ENCODE results near the gene TNIK.
"Not testable (repeated sequence)": the region's sequence is repeated elsewhere in the genome, so short reads cannot be mapped to it uniquely, and the experiment has no call there.

TNIK gene

DNA sequence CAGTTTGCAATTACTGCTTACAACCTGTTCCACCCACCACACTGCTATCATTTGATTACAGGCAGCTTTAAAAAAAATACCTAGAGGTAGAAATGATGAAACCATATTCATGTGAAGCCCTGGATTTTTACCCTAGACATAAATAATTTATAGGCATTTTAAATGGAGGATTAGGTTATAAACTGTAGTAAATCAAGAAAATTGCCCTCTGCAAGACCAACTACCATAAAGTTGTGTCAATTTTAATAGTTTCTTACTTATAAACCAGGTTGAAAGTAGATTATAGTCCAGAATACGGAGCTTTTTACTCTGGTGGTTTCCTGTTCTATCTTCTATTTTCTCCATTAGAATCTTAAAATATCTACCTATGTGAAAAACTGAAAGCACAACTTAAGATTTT, 13.9 kb downstream of the TNIK start:
- no peak for DNase-seq (ENCODE audit: low read depth in 2 of 2)

DNA sequence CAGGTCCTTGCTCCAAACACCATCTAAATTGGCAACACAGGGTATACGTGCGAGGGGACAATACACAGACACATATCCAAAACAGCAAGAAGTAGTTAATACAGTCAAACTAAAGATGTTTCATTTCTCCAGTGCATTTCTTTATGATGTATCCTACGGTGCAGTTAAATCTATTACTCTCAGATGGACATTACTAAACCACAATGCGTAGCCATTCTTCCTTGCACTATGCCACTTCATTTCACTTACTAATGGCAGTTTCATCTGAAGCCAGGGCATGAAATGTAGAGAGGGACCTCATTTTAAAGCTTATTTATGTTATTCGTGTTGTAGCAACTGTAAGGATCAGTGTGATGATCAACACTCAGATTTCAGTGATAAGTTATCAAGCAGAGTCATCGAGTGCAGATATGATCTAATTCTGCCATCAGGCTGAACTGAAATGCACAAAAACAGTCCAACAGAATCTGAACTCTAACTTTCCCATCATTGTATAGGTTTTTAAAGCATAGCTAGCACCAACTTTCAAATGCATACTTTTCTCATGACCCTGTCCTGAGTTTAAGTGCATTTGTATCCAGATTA, 14.5 kb downstream of the TNIK start:
- no peak for DNase-seq (ENCODE audit: low read depth in 2 of 2)

DNA sequence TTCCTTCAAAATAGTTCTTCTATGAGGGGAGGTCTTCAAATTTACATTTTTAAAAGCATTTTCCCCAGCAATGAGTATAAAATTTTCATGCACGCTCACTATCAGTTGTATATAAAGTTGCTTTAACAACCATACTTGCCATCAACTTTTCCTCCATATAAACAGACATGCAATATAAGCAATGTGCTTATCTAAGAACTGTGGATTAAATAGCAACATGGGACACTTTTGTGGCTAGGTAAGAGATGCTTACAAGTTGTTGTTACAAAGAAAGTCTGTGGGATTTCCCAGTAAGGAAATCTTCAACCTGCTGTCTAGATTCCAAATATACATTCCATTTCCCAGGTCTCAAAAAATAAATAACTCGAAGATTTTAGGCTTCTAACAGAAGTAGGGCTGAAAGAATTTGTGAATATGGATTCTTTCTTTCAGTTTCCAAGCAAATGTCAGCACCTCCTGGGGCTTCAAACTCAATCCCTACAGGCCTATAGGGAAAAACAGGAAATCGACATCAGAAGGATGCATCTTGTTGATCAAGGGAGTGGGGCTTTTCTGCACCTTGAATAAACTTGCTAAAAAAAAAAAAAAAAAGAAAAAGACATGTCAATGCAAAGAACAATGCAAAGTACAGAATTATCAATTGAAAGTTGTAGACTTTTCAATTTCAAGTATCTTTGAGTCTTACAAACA, 16.1 kb downstream of the TNIK start:
- no peak for DNase-seq (ENCODE audit: low read depth in 2 of 2)

DNA sequence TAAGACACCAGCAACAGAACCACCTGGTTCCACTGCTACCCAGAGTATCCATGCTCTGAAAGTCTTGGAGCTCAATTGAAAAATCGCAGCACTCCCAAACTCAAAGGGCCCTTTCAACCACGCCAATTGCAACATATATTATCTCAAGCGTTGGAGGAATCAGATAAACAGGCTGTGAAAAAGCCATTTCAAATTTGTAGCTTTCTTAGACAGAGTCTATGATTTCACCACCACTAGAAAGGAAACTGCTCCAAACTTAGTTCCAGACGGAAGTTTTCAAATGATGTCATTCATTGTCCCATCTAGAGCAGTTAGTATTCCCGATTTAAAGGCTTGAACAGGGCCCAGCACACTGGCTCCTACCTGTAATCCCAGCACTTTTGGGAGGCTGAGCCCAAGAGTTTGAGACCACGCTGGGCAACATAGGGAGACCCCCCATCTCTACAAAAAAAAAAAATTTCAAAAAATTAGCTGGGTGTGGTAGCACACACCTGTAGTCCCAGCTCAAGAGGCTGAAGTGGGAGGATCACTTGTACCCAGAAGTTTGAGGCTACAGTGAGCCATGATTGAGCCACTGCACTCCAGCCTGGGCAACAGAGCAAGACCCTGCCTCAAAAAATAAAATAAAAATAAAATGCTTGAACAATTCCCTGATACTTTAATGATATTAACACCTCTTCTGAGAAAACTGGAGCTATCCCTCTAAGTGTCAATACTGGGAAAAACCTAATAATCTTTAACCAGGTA, 16.8 kb downstream of the TNIK start:
- no peak for DNase-seq (ENCODE audit: low read depth in 2 of 2)

DNA sequence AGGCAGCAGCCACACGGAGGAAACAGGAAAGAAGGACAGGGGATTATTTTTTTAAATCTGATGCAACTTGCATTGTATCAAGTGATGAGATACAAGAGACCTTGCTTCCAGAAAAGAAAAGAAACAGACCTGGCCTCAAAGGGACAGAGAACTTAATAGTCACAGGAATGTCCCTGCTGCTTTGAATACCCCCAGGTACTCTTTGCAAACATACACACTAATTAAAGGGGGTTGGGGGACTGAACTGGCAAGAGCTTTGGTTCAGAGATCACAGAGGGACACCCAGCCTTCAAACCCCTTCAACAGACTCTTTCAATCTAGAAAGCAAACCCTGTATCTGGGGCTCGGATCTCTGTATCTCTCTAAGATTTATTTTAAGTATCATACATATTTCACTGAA, 18.0 kb downstream of the TNIK start:
- no peak for DNase-seq (ENCODE audit: low read depth in 2 of 2)

DNA sequence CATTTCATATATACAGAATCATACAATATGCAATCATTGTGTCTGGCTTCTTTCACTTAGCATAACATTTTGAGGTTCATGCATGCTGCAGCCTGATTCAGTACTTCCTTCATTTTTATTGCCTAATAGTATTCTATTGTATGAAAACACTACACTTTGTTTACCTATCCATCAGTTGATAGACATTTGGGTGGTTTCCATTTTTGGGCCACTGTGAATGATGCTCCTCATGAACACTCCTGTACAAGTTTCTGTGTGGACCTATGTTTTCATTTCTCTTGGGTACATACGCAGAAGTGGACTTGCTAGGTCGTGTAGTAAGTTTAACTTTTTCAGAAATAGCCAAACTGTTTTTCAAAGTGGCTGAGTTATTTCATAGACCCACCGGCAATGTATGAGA, 18.8 kb downstream of the TNIK start:
- DNase-seq (ENCODE audit: low read depth in 2 of 2), result no peak

DNA sequence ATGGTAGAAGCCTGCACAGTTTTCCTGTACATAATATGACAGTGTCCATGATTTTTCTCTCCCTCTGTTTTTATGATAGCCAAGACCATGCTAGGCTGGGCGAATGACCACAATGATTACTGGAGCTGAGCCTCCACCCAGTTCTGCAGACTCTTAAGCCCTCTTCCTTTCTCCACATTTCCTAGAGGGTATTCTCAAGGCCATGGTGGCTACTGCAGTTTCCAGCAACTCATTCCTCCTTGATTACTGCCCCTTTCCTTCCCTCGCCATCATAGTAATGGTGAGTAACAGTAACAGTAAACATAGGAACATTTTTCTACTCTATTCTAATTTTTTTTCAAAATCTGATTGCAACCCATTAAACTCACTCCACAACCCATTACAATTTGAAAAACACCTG, 20.2 kb downstream of the TNIK start:
- no peak for DNase-seq (ENCODE audit: low read depth in 2 of 2)

DNA sequence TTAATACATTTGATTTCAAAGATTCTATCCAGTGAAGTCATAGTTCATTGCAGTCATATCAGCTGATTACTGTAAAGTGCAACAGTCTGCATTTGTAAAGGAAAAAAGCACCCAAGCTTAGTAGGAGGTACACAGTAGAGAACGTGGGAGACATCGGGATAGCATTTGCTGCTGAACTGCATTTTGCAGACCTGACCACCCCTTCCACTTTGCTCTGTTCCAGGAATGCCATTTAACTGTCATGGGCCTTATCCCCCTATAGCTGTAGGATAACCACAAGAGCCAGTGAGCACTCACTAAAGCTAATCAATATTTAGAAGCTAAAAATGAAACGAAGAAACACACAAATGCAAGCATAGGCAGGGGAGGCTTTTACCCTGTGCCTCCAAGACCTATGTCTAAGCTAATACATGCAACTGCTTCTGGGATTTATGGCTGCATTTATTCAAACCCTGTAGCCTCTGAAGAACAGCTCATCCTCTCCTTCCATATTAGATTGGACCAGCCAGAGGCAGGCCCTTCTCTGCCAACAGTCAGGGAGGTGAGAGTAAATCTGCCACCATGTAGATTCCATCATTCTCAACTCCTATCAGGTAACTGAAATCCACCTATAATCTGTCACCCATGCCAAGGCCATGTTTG, 23.0 kb downstream of the TNIK start:
- DNase-seq (ENCODE audit: low read depth in 2 of 2), result no peak

DNA sequence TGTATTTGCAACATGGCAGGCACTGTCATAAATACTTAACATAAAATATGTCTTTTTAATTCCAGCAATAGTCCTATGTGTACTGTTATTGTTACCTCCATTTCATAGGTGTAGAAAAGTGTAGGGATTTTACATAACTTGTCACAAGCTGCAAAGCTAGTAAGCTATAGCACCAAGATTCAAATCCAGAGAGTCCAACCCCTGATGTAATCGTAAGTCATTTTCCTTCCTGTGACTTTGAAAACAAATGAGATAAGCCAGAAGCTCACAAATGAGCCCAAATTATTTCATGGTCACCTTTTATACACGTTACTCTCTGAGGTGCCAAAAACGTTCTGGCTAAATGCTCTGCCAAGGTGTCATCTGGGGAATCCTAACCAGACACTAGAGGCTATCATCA, 23.8 kb downstream of the TNIK start:
- no peak for DNase-seq (ENCODE audit: low read depth in 2 of 2)

DNA sequence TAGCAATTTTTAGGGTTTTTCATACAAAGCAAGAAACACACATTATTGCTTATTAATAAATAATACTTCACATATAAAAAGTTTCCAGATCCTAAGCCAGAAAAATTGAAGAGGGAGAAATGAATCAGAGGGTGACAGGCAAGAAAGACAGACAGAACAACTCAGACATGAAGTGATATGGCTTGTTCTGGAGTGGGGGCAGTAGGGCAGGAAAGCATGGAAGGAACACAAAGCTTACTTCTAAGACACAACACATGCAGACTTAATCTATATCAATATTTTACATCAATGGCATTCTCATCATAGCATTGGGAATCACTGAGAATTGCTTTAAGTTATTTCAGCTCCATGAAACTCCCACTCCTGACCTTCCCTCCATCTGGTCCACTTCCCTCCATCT, 24.4 kb downstream of the TNIK start:
- DNase-seq (ENCODE audit: low read depth in 2 of 2), result no peak

DNA sequence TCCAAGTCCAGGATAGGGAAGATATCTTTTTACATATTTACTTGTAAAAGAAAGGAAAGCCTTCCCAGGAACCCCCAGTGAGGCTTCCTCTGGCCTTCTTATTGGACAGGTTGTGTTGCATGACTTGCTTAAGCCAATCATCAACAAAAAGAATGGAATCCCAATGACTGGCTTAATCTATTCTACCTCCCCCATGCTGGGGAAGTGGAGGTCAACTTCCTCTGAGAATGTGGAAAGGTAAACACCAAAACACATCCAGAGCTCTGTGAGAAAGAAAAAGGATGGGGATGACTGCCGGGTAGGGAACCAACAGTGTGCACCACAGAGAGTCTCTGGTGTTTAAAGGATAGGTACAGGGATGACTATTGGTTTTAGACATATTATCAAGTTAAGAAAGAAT, 25.1 kb downstream of the TNIK start:
- DNase-seq (ENCODE audit: low read depth in 2 of 2), result no peak

DNA sequence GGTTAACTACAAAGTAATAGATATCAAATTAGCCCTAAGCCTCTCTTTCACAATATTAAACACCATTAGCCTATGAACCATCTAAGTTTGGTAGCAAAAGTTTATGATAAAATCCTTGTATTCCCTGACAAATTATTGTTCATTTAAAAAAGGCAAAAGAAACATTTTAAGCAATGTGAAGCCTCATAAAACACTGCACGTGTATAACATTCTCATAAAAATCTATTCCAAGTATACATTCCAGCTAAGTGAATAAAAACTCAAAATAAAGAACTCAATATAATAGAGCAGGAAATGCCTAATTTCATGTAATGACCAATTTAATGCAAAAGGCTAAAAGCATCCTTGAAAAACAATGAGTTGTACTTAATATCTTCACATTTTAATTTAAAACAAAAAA, 27.7 kb downstream of the TNIK start:
- no peak for DNase-seq (ENCODE audit: low read depth in 2 of 2)

DNA sequence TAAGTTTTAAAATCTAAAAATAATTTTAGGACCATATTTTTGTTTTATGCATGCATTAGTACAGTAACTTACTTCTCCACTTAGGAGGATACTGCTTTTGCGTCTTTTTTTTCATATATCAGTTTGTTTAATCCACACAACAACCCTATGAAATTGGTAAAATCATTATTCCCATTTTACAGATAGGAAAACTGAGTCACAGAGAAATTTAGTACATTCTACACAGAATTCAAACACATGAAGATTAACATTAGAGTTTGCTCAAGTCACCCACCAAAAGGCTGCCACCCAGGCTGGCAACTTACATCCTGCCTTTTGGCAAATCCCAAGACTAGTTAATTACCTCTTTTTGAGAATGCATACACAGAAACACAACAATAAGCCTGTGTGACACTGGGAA, 28.7 kb downstream of the TNIK start:
- no peak for DNase-seq (ENCODE audit: low read depth in 2 of 2)

DNA sequence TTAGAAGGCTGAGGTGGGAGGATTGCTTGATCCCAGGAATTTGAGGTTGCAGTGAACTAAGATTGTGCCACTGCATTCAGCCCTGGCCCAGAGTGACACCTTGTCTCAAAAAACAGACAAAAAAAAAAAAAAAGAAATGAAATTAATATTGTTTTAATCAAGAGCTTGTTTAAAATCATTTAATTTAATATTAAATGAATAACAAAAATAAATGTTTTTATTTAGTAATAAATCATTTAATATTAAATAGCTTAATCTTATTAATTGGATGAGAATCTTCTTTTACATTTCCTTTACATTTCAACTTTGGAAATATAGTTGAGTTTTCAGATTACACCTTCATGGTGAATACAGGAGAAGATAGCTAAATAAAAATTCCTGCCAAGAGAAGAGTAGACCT, 29.7 kb downstream of the TNIK start:
- DNase-seq (ENCODE audit: low read depth in 2 of 2), result no peak

DNA sequence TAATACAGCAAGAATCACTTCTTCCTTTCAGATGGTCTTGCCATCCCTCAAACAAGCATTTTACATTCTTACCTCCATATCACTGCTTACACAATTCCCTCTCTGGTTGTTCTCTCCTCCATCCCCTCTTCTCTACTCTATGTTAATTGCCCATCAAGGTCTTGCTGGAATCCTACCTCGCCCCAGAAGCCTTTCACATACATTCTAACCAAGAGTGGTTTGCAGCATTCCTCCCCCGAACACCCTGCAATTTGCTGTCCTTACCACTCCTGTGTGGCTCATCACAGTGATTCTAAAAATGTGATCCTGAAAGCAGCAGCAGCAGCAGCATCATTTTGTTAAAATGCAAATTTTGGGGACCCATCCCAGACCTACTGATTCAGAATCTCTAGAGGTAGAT, 30.6 kb downstream of the TNIK start:
- no peak for DNase-seq (ENCODE audit: low read depth in 2 of 2)

DNA sequence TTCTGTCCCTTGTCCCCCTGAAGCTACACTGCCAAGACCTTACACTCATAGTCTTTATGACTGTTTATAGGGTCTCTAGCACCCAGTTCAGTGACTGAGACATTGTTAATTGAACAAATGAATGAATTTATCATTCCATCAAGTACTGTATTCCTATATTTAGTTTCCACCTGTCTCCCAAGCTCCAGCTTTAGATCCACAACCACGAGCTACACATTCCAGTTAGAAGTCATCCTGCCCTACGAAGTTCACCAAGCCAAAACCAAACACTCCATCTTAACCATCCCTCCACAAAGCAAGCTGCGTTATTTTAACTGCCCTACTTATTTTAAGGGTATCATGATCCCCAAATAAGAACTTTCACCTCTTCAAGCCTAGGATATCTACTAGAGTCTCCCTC, 31.3 kb downstream of the TNIK start:
- no peak for DNase-seq (ENCODE audit: low read depth in 2 of 2)

DNA sequence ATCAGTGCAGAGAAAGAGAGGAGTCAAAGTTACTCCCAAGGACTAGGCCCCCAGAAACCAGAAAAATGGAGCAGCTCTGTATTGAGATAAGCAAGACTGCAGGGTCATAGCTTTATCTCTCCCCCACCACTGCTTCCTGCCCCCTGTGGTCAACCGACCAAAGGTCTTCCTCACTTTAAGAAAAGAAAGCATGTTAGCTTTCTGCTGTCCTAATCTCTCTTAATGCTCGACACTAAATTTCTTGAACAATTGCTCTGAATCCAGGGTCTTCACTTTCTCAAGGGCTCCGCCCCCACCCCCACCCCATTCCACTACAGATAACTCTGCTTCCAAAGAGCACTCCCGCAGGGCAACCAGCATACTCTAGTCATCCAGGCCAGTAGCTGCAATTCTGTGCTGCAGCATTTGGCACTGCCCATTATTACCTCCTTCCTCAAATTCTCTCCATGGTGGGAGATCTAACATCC, 31.9 kb downstream of the TNIK start:
- DNase-seq (ENCODE audit: low read depth in 2 of 2), result no peak

DNA sequence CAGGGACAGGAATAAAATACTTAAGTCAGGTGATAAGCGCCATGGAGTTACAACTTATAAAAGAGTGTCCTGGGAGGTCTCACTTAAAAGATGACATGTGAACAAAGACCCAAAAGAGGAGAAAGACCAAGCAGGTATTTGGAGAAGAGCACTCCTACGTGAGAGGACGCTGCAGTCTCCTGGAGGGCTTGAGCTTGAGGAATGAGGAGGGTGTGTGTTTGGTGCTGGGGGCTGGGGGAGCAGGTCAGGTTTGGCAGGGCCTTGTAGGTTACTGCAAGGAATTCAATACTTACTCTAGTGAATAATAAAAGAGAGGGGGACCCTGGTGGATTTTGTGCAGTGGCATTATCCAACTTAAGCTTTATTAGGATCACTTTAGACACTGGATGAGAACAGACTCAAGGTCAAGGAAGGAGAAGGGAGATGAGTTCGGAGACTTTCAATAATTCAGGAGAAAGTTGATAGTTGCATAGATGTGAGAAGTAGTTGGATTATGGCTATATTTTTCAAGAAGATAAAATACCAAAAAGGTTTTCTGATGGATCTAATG, 32.4 kb downstream of the TNIK start:
- DNase-seq (ENCODE audit: low read depth in 2 of 2), result no peak

DNA sequence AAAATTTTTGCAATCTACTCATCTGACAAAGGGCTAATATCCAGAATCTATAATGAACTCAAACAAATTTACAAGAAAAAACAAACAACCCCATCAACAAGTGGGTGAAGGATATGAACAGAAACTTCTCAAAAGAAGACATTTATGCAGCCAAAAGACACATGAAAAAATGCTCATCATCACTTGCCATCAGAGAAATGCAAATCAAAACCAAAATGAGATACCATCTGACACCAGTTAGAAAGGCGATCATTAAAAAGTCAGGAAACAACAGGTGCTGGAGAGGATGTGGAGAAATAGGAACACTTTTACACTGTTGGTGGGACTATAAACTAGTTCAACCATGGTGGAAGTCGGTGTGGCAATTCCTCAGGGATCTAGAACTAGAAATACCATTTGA, 36.1 kb downstream of the TNIK start:
- DNase-seq (ENCODE audit: low read depth in 2 of 2), result not testable (repeated sequence)

DNA sequence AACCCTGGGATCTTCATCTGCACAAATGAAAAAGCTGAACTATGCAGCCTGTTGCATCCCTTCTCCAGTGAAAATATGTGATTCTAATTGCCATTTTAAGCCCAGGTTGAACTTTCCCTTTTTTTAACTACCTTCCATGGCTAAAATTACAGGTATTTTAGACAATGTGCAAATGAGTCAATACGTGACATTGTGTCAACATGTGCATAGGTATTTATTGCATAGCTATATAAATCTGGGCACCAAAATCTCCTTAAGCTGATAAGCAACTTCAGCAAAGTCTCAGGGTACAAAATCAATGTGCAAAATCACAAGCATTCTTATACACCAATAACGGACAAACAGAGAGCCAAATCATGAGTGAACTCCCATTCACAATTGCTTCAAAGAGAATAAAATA, 37.4 kb downstream of the TNIK start:
- DNase-seq (ENCODE audit: low read depth in 2 of 2), result not testable (repeated sequence)

DNA sequence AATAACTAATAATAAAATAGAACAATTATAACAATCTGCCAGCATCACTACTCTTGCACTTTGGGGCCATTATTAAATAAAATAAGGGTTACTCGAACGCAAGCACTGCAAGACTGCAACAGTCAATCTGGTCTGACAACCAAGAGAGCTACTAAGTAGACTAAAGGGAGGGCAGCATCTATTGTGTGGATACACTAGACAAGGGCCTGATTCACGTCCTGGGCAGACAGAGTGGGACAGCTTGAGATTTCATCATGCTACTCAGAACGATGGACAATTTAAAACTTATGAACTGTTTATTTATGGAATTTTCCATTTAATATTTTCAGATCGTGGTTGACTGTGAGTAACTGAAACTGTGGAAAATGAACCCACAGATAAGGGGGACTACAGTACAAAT, 39.5 kb downstream of the TNIK start:
- no peak for DNase-seq (ENCODE audit: low read depth in 2 of 2)

DNA sequence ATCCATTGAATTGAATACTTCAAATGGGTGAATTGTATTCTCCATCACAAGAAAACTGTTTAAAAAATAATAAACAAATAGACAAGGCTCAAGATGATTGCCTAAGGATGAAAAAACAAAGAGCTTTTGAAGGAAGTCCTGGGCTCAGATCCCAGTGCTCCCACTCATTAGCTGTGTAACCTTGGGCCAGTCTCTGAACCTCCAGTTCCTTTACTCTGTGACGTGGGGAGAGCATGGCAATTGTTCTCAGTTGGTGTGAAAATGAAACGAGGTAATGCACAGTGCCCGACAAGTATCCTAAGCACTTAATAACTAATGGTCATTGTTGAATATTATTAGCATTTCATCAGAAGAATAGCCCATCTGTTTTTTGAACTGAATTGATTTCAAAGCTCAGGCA, 40.7 kb downstream of the TNIK start:
- no peak for DNase-seq (ENCODE audit: low read depth in 2 of 2)
